Measurements from ENCODE around the gene SDHAF1.

SDHAF1 gene

DNA sequence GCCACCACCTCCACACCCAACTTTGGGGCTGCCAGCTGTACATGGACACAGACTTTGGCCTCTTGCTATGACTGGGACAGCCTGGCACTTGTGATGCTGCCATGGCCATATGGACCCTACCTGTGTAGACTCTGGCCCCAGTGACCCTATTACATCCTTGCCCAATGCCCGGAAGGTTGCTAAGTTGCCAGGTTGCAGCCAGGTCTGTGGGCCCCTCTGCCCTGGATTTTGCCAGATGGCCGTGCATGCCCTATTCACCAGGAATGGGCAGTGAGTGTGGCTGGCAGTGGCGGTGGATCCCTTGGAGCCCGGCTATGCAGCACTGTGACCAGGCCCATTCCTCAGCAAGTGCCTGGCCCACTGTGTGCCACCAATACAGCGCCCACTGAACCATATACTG, 8.9 kb upstream of the SDHAF1 start:
- DNase-seq: no peak
- intact Hi-C loops (cut with DNase I): no loop called here

DNA sequence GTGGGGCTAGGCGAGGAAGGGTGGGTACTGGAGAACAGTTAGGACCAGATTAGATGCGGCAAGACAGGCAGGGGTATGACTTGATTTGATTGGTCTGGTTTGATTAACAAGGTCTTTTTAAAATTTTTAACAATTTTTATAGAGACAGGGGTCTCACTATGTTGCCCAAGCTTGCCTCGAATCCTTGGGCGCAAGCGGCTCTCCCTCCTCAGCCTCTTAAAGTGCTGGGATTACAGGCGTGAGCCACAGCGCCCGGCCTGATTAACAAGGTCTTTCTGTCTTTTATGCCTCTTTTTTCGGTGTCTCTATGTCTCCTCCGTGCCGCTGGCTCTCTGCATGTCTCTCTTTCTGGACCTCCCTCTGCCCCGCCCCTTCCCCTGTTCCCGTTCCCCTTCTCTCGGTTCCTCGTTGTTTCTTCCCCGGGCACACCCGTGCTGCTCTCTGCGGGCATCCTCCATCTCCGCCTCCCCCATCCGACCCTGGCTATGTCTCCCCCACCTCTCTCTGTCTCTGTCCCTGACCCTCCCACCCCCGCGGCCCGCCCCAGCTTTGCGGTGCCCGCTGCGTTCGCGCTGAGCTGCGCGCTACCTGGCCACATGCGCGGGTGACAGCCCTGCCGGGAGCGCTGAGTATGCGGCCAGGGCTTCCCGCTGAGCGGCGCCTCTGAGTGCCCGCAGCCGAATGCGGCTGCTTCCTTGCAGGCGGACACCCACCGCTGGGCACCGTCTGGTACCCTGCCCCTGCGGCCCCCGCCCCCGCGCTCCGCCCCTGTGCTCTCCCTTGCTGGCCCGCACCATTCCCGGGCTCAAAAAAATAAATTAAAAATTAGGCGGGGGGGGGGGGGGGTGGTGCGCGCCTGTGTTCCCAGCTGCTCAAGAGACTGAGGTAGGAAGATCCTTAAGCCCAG, 8.1 kb upstream of the SDHAF1 start:
- intact Hi-C loops (cut with DNase I): no loop called here
- peak in 8 of 10 donors; percentile 38 to 94 (median 62) for DNase-seq

DNA sequence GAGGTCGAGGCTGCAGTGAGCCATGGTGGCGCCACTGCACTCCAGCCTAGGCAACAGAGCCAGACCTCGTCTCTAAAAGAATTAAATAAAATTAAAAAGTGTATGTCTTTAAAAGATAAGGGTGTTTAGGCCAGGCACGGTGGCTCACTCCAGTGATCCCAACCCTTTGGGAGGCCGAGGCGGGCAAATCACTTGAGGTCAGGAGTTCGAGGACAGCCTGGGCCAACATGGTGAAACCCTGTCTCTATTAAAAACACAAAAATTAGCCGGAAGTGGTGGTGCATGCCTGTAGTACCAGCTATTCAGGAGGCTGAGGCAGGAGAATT, 7.5 kb upstream of the SDHAF1 start:
- intact Hi-C loops (cut with DNase I): no loop called here
- no peak for DNase-seq

DNA sequence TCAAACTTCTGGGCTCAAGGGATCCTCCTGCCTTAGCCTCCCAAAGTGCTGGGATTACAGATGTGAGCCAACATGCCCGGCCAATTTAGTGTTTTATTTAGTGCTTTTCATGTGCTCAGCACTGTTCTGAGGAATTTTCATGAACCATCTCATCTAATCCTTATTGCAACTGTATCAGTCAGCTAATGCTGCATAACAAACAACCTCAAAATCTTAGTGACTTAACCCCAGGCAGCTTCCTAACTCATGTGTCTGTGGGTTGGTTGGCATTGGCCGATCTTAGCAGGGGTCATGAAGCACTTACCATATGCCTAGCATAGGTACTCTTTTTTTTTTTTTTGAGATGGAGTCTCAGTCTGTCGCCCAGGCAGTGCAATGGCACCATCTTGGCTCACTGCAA, 6.2 kb upstream of the SDHAF1 start:
- intact Hi-C loops (cut with DNase I): no loop called here
- DNase-seq: no peak

DNA sequence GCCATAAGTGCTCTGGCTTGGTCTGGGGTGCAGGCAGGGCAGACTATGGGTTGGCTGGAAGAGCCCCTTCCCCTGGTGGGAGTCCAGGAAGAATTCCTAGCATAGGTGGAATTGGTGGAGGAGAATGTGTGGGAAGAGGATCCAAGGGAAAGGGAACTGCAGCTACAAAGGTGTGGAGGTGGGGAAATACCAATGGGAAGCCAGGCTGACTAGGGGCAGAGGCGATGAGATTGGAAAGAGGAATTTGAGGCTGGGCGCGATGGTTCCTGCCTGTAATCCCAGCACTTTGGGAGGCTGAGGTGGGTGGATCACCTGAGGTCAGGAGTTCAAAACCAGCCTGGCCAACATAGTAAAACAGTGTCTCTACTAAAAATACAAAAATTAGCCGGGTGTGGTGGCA, 4.8 kb upstream of the SDHAF1 start:
- no peak for DNase-seq
- intact Hi-C loops (cut with DNase I): no loop called here

DNA sequence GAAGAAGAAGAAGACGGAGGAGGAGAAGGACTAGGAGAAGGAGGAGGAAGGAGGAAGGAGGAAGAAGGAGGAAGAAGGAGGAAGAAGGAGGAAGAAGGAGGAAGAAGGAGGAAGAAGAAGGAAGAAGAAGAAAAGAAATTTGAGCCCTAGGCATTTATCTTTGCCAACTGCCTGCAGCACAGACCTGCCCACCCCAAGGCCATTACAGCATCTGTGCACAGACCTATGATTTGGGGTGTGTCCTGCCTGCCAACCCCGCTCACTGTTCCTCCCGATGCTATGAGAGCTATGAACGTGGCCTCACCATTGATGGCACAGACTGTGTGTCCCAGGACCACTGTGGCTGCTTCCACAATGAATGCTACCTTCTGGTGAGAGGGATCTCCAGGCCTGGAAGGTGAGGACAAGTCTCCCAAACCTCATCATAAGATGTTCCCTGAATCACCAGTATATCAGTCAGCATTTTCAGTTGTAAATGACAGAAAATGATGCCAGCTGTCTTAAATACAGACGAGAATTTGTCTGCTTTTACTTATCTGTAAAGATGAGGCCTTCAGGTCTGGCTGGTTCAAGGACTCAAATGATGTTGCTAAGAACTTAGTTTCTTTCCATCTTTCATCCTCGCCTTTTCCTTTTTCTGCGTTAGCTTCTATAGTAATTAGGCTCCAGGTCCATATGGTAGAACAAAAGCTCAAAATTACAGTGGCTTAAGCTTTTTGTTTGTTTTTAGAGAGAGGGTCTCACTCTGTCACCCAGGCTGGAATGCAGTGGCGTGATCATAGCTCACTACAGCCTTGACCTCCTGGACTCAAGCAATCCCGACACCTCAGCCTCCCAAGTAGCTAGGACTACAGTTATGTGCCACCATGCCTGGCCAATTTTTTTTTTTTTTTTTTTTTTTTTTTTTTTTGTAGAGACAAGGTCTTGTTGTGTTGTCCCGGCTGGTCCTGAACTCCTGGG, 3.9 kb upstream of the SDHAF1 start:
- intact Hi-C loops (cut with DNase I): no loop called here
- no peak for DNase-seq

DNA sequence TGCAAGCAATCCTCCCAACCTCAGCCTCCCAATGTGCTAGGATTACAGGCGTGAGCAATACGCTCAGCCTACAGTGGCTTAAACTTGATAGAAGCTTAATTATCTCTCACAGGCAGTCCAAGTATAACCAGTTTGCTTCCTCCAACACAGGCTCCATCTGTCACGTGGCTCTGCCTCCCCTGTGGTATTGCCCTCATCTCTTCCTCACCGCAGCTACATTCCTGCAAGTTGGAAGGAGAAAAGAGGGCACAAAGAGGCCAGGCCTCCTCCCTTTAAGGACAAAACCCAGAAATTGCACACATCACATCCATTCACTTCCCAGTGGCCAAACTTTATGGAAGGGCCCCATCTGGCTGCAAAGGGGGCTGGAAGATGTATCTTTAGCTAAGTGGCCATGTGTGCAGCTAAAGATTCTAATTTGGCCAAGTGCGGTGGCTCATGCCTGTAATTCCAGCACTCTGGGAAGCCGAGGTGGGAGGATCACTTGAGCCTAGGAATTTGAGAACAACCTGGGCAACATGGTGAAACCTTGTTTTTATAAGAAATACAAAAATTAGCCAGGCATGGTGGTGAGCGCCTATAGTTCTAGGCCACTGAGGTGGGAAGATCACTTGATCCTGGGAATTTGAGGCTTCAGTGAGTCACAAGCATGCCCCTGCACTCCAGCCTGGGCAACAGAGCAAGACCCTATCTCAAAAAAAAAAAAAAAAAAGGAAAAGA, 3.1 kb upstream of the SDHAF1 start:
- DNase-seq: no peak
- intact Hi-C loops (cut with DNase I): no loop called here

DNA sequence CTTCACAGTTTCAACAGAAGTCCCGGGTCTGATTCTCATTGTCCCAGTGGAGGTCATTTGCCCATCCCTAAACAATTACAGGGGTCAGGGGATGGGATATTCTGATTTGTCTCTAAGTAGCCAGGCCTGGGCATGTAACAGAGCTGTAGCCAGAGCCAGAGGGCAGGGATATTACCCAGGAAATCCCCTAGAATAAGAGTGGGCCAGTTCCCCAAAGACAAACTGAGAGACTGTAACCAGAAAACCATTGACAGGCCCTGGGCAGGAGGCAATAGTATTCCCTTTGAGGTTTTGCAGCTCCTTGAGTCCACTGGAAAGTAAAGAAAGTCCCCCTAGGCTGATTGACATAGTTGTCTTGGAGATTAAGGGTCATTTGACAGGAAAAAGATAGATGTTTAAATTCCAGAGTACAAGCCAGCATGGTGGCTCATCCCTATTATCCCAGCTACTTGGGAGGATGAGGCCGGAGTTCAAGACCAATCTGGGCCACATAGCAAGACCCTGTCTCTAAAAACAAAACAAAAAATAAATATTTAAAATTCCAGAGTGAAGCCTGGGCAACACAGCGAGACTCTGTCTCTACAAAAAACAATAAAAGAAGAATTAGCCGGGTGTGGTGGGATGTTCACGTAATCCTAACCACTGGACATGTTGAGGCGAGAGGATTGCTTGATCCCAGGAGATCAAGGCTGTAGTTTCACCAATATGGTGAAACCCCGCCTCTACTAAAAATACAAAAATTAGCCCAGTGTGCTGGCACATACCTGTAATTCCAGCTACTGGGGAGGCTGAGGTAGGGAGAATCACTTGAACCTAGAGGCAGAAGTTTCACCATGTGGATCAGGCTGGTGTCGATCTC, 1.9 kb upstream of the SDHAF1 start:
- no peak for DNase-seq
- intact Hi-C loops (cut with DNase I): no loop called here

DNA sequence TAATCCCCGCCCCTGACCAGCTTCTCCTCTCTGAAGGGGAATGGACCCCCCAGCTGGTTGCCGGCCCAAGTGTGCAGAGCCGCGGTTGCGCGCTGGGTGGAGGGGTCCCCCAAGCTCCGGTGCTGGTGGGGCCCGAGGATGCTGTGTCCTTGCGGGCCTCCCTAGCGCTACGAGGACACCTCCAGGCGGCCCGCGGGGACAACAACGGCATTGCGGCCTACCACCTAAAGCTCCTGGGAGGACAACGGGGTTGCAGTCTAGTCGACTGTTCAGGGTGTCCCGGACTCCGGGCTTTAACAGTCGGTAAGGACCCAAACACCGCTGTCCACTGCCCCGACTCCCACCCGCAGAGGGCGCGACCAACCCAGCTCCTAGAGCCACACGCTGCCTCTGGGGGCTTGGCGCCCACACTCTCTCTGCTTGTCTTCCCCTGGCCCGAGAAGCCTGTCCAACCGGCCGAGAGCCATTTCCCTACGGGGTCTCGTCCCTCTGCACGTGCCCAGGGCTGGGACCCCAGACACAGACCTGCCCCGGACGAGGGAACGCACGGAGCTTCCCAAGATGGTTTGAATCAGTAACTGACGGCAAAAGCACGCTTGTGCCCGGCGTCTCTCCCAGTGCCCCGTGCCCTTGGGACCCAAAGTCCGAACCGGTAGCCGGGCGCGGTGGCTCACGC, 927 bp upstream of the SDHAF1 start:
- DNase-seq: peak in 5 of 10 donors; percentile 31 to 88 (median 37)
- intact Hi-C loops (cut with DNase I): no loop called here

DNA sequence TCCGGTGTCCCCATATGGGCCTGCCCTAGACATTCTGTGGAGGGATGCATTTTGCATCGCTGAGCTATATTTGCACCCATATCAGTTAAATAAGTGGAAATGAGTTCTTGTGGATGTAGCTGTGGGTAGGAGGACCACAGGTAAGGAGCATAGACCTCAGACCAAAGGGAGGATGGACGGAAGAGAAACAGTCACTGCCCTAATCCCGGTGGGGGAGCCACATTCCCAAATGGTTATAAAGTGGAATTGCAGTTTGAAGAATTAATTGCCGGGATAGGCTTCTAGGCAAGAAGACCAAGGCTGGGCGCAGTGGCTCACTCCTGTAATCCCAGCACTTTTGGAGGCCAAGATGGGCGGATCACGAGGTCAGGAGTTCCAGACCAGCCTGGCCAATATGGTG, 1.8 kb downstream of the SDHAF1 start:
- DNase-seq: no peak
- intact Hi-C loops (cut with DNase I): loop anchor here (5.0 kb wide), 1 partner anchor 56 kb away; the partner anchor contains the start of genes THAP8 and WDR62

DNA sequence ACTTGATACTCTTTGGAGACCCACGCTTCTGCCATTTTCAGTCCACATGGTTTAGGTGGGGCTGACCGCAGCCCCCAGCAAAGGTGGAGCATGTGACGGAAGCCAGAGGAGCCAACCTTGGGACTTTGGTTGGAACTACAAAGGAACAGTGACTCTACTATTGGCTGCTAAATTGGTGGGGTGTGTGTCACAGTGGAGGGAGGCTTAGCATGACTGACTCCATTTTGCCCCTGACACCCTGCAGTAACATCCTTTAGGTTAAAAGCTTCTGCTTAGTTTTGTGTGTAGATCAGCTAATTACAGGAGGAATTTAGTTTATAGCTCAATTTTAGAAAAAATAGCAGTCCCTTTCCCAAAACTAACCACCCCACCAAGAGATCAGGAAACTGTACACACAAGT, 6.6 kb downstream of the SDHAF1 start:
- intact Hi-C loops (cut with DNase I): no loop called here
- DNase-seq: no peak

DNA sequence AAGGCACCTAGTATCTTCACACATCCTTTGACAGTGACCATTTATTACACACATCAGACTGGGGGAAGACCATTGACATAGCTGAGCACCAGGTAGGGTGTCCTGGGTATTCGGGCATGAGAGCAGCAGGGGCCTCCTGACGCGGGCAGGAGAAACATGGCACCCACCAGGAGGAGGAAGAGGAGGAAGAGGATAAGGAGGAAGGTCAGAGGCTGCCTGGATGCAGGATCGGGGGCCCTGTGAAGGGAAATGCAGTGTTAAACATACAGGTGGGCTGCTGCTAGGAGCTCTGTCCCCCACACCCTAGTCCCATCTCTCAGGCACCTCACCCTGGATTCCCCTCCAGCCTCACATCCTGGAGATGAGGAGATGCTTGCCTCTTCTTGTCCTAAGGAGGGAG, 8.3 kb downstream of the SDHAF1 start:
- no peak for DNase-seq
- intact Hi-C loops (cut with DNase I): no loop called here

DNA sequence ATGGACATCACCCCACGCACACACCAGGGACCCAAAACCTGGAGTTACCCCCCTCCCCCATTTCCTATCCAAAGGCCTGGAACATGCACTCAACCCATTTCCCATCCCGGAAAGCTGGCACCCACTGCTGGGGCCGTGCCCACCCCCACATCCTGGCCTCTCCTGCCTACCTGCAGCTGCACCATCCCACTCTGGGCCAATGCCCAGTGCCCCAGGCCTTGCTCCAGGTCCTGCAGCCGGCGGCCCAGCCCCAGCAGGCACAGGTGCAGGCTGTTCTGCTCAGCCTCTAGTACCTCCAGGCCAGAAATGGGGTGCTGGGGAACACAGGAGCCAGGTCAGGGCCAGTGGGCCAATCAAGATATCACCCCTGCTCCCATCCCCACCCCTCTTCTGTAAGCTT, 12.0 kb downstream of the SDHAF1 start:
- DNase-seq: no peak
- intact Hi-C loops (cut with DNase I): no loop called here

DNA sequence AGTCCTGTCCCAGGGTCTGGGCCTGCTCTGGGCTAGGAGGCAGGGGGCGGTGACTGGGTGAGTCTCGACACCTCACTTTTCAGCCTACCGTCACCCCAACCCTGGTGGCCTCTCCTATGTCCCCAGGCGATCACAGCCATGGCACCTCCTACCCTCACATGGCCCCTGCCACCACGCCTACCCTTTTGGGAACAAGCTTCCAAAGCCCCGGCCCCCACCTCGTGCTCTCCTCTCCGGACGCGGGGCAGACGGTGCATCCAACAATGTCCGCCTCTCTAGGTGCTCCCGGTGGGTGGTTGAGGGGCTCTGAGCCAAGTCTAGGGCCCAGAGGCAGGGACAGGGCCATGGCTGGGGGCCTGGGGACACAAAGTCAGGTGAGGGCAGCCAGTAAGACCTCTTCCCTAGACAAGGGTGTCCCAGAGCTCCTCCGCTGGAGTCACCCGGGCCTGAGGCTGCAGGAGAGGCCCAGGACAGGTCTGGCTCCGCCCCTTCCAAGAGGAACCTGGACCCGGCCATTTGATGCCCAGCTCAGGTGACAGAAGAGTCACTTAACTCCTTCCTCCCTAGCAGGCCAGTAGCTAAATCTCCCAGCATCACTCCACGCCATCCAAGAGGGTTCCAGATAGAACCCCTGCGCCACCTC, 13.5 kb downstream of the SDHAF1 start, which contains the start of gene SYNE4:
TSS of gene SYNE4 (minus strand) at position 478 of the 643 bp plus-strand sequence. CDS start at position 346, 132 bp downstream.
- no peak for DNase-seq
- intact Hi-C loops (cut with DNase I): no loop called here

DNA sequence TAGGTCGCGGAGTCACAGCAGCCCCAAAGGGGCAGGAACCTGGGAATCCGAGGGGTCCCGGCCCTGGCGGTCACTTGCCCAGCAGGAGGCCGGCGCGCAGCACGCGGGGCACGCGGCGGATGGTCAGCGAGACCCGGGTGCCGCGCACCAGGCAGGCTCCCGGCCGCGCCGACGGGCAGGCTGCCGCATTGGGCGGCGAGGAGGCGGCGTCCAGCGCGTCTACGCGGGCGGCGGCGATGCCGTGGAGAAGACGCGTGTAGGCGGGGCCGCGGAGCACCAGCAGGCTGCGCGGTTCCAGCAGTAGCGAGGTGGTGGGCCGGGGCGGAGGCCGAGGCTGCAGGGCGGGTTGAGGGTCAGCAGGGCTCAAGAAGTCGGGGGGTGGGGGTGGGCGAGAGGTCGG, 14.2 kb downstream of the SDHAF1 start:
- DNase-seq: peak in 9 of 10 donors; percentile 56 to 97 (median 73)

DNA sequence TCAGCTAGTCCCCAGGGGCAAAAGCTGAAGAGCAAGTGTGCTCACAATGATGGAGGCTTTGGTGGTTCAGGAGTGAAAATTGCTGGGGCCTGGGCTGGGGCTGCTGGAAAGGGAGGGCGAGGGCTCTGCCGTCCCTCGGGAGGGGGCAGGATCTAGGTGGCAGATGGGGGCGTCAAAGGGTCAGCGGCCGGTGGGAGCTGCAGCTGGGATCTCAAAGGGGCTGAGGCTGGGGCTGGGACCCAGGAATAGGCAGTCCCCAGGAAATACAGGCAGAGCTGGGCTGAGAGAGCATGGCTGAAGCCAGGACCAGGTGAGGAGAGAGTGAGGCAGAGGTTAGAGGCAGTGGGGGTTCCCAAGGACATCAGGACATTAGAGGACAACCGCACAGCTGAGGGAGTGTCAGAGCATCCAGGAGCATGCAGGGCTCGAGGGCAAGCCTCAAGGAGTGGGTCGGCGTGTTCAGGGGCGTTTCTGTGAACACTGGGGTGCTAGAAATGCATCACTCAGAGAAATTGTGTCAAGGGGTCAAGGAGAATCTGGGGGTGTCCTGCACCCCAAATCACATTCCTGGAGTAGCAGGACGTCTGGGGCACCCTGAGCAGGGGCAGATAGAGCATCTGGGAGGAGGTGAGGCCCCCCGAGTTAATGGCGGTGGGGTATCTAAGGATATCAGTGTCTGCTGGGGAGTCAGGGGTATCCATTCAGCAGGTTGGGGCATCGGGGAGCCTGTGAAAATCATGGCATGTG, 14.8 kb downstream of the SDHAF1 start:
- intact Hi-C loops (cut with DNase I): no loop called here
- DNase-seq: no peak

More for the DNA sequence above, 14.2 kb downstream of the SDHAF1 start:
- intact Hi-C loops (cut with DNase I): no loop called here

DNA sequence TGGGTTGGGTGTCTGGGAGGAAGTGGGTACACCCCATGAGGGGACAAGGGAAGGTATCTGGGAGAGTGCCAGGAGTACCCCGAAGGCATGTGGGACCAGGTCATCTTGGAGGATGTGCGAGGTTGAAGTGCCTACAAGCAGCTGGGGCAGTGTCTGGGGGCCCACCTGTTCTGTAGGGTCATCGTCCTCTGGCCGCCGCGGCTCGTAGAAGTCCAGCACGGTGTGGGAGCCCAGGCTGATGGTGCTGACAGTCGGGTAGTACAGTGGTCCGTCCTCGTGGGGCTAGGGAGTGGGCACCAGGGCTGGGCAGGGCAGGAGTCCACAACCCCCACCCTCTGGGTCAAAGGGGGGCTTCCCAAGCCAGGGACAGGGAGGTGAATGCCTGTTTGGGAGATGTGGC, 15.4 kb downstream of the SDHAF1 start:
- intact Hi-C loops (cut with DNase I): no loop called here
- no peak for DNase-seq

Measured in posterior cingulate gyrus (tissue), 11 donors.